Hematopoietic multipotent progenitor cell treated with erythropoietin and hydrocortisone succinate and interleukin-3 and kit ligand, for 17 days (in vitro differentiated cells): ENCODE measurements around the gene GPR146.

Source experiments
- DNase-seq: peaks from one replicate; pipeline ENCODE4 v3.0.0-alpha.2; 2015; ENCODE audit warnings: low spot score

GPR146 gene

GRCh38 chr7:1106063-1106792, 61.9 kb downstream of the GPR146 start:
- no peak for DNase-seq

- DNase-seq, result no peak
These were observed 62.6 kb downstream of the GPR146 start for GRCh38 chr7:1106793-1107421.

- DNase-seq, result no peak
These were observed 64.0 kb downstream of the GPR146 start for GRCh38 chr7:1108264-1108920.
